Kidney (tissue), 14 donors: ENCODE data around the gene ATR. TPM values are rescaled to one million over a fixed set of nuclear protein-coding genes. Genes with fewer than 3 reads are reported as not detected.

ENCODE experiments used
- DNase-seq, 5 donors: peaks; one replicate each; pipeline ENCODE4 v3.0.0-alpha.2; 2013 to 2020
- FAIRE-seq: peaks from 2 replicates; lab custom pipeline; 2012; peaks lifted over from hg19 to GRCh38; lab: Jason Lieb, UNC
- H3K27ac ChIP-seq, 2 donors: one replicate each; pipeline ENCODE4 v1.7.0; 2013; ENCODE audit warnings: low read depth in 2 of 2, low read length in 2 of 2, inconsistent platforms in 1 of 2
- H3K27me3 ChIP-seq: one replicate; pipeline ENCODE4 v1.7.1; 2013; ENCODE audit warnings: low read length, inconsistent platforms; ENCODE audit not compliant: control insufficient read depth, insufficient read depth
- H3K36me3 ChIP-seq, 3 donors: one replicate each; pipeline versions ENCODE4 v1.7.0 to v1.7.1; 2013; ENCODE audit warnings: low read length in 3 of 3, control low read depth in 1 of 3, inconsistent platforms in 1 of 3; ENCODE audit not compliant: insufficient read depth in 3 of 3, control insufficient read depth in 2 of 3
- H3K4me1 ChIP-seq, 3 donors: one replicate each; pipeline versions ENCODE4 v1.7.0 to v1.7.1; 2013; ENCODE audit warnings: low read length in 3 of 3, inconsistent platforms in 1 of 3, low read depth in 1 of 3; ENCODE audit not compliant: control insufficient read depth in 2 of 3, insufficient read depth in 2 of 3
- H3K4me3 ChIP-seq, 3 donors: one replicate each; pipeline versions ENCODE4 v1.7.0 to v1.8.1; 2013; ENCODE audit warnings: low read length in 3 of 3, control low read depth in 1 of 3, inconsistent platforms in 1 of 3
- H3K9ac ChIP-seq, 3 donors: one replicate each; pipeline versions ENCODE4 v1.7.0 to v1.7.1; 2013; ENCODE audit warnings: low read length in 3 of 3, control low read depth in 1 of 3, inconsistent platforms in 1 of 3
- H3K9me3 ChIP-seq, 3 donors: one replicate each; pipeline versions ENCODE4 v1.7.0 to v1.7.1; 2013; ENCODE audit warnings: low read length in 3 of 3, control low read depth in 1 of 3, inconsistent platforms in 1 of 3; ENCODE audit not compliant: control insufficient read depth in 2 of 3, insufficient read depth in 1 of 3
- CTCF ChIP-seq: IDR thresholded peaks from 3 replicates; pipeline ENCODE4 v1.5.1; 2012; ENCODE audit warnings: mild to moderate bottlenecking, moderate library complexity, borderline replicate concordance; ENCODE audit not compliant: insufficient read depth; ENCODE audit errors: extremely low read depth
- intact Hi-C: fragments of 100-400 bp; cut with DNase I; formaldehyde crosslinking; loops from one replicate; pipeline ENCODE4 v1.11.1; 2022
- polyA plus RNA-seq: library from polyadenylated mRNA; stranded (reverse); fragments of 350-450 nt; fragmentation: Illumina TruSeq; extraction: RNeasy Lipid Tissue Mini Kit (QIAGEN cat#74804); gene quantifications from one replicate; pipeline ENCODE4 v1.2.3, GENCODE V29; 2014; ENCODE audit warnings: low read depth, low replicate concordance; ENCODE audit not compliant: insufficient read depth
- total RNA-seq: library from RNA; stranded (reverse); fragmentation: NEBNext Ultra II Directional; extraction: Animal tissue kit (Norgen Biotek cat#: 25700); gene quantifications from one replicate; pipeline ENCODE4 v1.2.1, GENCODE V29; 2021
- donor health status: control.
- donor health status: control.
- donor health status: control.
- donor health status: control.
- donor health status: control.
- donor health status: DM: yes; HTN: yes; CAD: no.
- donor health status: Normal renal cell carcinoma (clear cell type).

ATR gene
- total and polyA plus RNA-seq, 2 donors from 2014 or later, result 17.4 to 31.8 TPM

GRCh38 chr3:142500211-142500610 is 78.3 kb downstream of the ATR start:
- FAIRE-seq (no peak), DNase-seq (no peak)
- H3K4me3 ChIP-seq, result no peak overlapping the region
- TF ChIP-seq CTCF, result no peak
- H3K4me1 ChIP-seq, result no peaks in the 10 kb centered on the region
- no peak overlapping the region for H3K9ac ChIP-seq
- H3K36me3 ChIP-seq, result peaks cover 2 to 6% (median 3%) of the 10 kb centered on the region in 3 donors
- H3K27me3 ChIP-seq, result no peaks in the 10 kb centered on the region
- no peak overlapping the region for H3K27ac ChIP-seq
- intact Hi-C loops, result no loop called here
- no peaks in the 10 kb centered on the region for H3K9me3 ChIP-seq

- H3K9ac ChIP-seq, result no peak overlapping the region
- H3K4me3 ChIP-seq, result no peak overlapping the region
- intact Hi-C loops, result no loop called here
- no peak overlapping the region for H3K27ac ChIP-seq
- no peaks in the 10 kb centered on the region for H3K4me1 ChIP-seq
- H3K9me3 ChIP-seq, result no peaks in the 10 kb centered on the region
- H3K27me3 ChIP-seq, result no peaks in the 10 kb centered on the region
- DNase-seq (no peak), FAIRE-seq (no peak)
- TF ChIP-seq CTCF, result no peak
- peaks cover 2 to 6% (median 3%) of the 10 kb centered on the region in 3 donors for H3K36me3 ChIP-seq
These were observed 79.9 kb downstream of the ATR start for GRCh38 chr3:142498397-142499180.

- H3K36me3 ChIP-seq, result peaks cover 2 to 12% (median 3%) of the 10 kb centered on the region in 3 donors
These were observed 80.8 kb downstream of the ATR start for GRCh38 chr3:142497729-142498128.

More at GRCh38 chr3:142497729-142498128, 80.8 kb downstream of the ATR start:
- Histone ChIP-seq H3K4me3 (no peak overlapping the region), H3K9ac (no peak overlapping the region), H3K27me3 (no peaks in the 10 kb centered on the region), H3K4me1 (no peaks in the 10 kb centered on the region), H3K9me3 (no peaks in the 10 kb centered on the region), H3K27ac (no peak overlapping the region)
- FAIRE-seq (no peak), DNase-seq (no peak)
- intact Hi-C loops, result no loop called here
- no peak for TF ChIP-seq CTCF
